T-helper 1 cell treated with Interleukin-12 subunit alpha and Interleukin-12 subunit beta and Interleukin-4 antibody, amounts not matched to agents 30 μg/mL and 1 μg/mL, for 36 hours (primary cell): Measurements from ENCODE around the gene HOMER2.
"Not testable (repeated sequence)": the region's sequence is repeated elsewhere in the genome, so short reads cannot be mapped to it uniquely, and the experiment has no call there.

Source experiments
- H3K27ac Mint-ChIP-seq: one replicate; pipeline ENCODE4 v1.8.0; 2021; ENCODE audit warnings: mild to moderate bottlenecking, mixed read lengths
- H3K27me3 Mint-ChIP-seq: one replicate; pipeline ENCODE4 v1.8.0; 2021; ENCODE audit warnings: low read depth, mixed read lengths
- H3K36me3 Mint-ChIP-seq: one replicate; pipeline ENCODE4 v1.8.0; 2021; ENCODE audit warnings: low read depth, mixed read lengths
- H3K4me1 Mint-ChIP-seq: one replicate; pipeline ENCODE4 v1.8.0; 2021; ENCODE audit warnings: low read depth, mixed read lengths
- H3K4me3 Mint-ChIP-seq: one replicate; pipeline ENCODE4 v1.8.0; 2021; ENCODE audit warnings: mild to moderate bottlenecking, moderate library complexity, mixed read lengths
- H3K9me3 Mint-ChIP-seq: one replicate; pipeline ENCODE4 v1.8.0; 2021; ENCODE audit warnings: mixed read lengths

Gene HOMER2

DNA sequence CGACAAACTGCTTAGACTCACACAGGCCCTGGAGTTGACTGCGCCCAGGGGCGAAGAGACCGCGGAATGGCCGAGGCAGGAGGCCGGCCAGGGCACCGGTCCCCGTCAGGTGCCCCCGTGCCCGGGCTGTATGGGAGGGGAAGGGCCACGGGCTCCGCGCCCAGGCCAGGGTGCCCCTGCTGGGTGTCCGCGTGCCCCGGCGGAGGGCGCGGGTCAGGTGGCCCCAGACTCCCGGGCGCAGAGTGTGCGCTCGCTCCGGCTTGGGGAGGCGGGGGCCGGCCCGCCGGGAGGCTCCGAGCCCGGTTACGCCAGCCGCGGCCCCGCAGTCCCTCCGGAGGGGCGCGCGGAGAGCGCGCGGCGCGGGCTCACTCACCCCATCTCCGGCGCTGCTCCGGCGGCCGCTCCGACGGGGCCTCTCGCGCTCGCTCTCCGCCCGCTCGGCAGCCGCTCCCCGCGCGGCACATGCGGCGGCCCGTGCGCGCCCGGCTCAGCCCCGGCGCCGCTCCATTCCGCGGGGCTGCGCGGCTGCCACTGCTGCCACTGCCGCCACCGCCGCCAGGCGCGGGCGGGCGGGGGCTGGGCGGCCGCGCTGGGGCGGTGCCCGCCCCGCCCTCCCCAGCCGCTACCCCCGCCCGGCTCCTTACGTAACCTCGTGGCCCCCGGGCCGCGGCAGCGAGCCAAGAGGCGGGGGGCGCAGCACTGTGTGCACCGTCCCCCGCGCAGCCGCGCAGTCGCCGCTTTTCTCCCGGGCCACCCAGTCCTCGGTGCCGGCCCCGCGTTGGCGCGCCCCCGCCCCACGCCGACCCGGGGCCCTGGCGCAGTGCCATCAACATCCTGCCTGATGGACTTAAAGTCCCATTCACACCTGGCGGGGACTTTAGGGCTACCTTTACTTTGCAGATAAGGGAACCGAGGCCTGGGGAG lies at the start of gene HOMER2:
HOMER2 (minus strand) TSS at position 563 of the 924 bp plus-strand sequence; CDS start at position 378, 185 bp downstream.
- Mint-ChIP-seq H3K27me3 (peaks cover 22% of the 10 kb centered on the region), H3K4me1 (peaks cover 8% of the 10 kb centered on the region), H3K9me3 (no peaks in the 10 kb centered on the region), H3K36me3 (no peaks in the 10 kb centered on the region), H3K4me3 (peak within 1 kb of the TSS; percentile 75), H3K27ac (no peak within 1 kb of the TSS)

DNA sequence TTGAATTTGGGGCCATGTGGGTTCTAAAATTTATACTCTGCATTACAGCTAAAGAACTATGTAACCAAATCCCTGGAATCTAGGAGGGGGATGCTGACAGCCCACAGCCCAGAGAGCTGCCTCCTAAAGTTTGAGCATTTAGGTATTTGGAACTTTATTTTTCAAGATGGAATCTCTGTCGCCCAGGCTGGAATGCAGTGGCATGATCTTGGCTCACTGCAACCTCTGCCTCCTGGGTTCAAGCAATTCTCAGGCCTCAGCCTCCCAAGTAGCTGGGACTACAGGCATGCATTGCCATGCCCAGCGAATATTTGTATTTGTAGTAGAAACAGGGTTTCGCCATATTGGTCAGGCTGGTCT lies 48.1 kb upstream of the HOMER2 start:
- H3K27me3 Mint-ChIP-seq, H3K36me3 Mint-ChIP-seq, H3K4me1 Mint-ChIP-seq, H3K9me3 Mint-ChIP-seq, H3K27ac Mint-ChIP-seq, H3K4me3 Mint-ChIP-seq: not testable (repeated sequence)

DNA sequence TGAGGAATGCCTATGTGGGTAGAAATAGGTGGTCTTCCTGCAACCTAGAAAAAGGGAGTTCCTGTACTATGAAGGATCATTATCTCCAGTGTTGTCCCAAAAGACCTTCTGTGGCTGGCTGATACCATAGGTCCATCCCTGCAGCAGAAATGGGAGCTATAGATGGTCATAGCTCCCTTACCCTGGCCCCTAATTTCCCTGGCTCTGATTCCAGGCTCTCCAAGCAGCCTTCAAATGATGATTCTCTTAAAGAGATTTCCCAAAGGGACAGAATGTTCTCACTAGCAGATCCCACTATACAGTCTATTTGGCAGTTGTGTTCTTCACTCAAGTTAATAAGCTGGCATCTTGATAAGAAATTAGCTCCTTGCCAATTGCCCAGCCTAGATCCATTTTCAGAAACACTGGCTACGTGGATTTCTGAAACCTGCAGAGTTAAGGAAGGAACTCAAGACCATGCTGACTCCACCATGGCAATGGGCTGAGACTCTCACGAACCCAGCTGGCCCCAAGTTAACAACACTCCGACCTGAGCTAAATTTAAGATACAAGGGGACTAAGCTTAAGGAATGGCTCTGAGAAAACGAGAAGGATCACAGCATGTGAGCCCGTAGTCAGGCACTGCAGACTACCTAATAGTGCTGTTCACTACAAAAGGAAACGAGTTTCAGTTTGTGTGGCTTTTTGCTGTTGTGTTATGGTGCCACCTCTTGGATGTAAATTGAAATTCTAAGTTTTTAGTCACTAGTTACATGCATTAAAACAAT lies 47.6 kb upstream of the HOMER2 start:
- peak overlapping the region; percentile 53 for H3K27ac Mint-ChIP-seq
- H3K27me3 Mint-ChIP-seq, result no peaks in the 10 kb centered on the region
- peak overlapping the region; percentile 73 for H3K4me3 Mint-ChIP-seq
- peaks cover 5% of the 10 kb centered on the region for H3K36me3 Mint-ChIP-seq
- peaks cover 8% of the 10 kb centered on the region for H3K4me1 Mint-ChIP-seq
- H3K9me3 Mint-ChIP-seq, result no peaks in the 10 kb centered on the region

DNA sequence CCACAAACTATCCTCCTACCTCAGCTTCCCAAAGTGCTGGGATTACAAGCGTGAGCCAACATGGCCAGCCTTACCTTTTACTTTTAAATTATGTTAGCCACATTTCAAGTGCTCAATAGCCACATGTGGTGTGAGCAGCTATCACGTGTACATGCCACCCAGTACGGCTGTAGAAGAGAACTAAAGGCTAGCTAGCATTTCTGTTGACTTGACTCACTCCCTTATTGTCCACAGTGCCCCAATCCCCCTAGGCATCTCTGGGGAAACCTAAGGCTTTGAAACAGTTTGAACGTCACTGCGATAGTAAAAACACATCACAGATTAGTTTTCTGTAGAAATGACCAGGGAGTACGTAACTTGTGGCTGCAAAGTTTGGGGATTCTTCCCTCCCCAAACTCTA lies 46.9 kb upstream of the HOMER2 start:
- no peak overlapping the region for H3K4me3 Mint-ChIP-seq
- no peak overlapping the region for H3K27ac Mint-ChIP-seq
- H3K9me3 Mint-ChIP-seq, result no peaks in the 10 kb centered on the region
- no peaks in the 10 kb centered on the region for H3K27me3 Mint-ChIP-seq
- H3K36me3 Mint-ChIP-seq, result peaks cover 2% of the 10 kb centered on the region
- peaks cover 8% of the 10 kb centered on the region for H3K4me1 Mint-ChIP-seq

DNA sequence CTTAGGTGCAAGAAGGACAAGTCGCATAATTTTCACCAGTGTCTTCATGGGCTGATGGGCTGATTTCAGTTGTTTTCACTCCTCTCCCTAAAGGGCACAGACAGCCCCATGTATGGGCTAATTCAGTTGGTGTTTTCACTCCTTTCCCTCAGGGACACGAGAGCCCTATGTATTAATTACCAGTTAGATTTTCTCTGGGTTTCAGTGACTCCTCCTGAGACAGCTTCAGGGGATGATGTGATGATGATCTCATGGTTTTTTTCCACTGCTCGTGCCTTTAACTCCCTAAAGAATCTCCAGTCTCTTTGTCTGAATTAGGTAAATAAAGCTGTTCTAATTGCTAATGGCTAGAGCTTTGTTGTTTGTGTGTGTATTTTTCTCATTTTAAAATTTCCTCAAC lies 43.4 kb upstream of the HOMER2 start:
- Mint-ChIP-seq H3K27me3 (no peaks in the 10 kb centered on the region), H3K36me3 (peaks cover 8% of the 10 kb centered on the region), H3K4me3 (no peak overlapping the region), H3K27ac (no peak overlapping the region), H3K9me3 (no peaks in the 10 kb centered on the region), H3K4me1 (peaks cover 10% of the 10 kb centered on the region)

DNA sequence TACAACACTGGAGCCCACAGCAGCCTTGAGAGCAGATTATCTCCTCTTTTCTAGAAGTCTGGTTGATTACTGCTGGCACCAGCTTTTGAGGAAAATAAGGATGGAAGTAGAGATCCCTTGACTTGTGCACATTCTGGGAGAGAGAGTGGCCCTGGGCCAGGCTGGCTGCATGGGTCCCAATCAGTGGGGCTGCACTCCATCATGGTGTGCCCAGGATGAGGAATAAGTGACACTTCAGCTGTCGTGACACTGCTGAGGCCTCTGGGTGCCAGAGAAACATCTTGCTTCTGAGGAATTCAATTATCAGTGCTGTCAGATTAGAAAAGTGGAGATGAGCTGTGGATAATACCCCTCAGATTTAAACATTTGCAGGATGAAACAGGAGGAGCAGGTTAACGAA lies 42.6 kb upstream of the HOMER2 start:
- Mint-ChIP-seq H3K36me3 (peaks cover 12% of the 10 kb centered on the region), H3K9me3 (no peaks in the 10 kb centered on the region), H3K4me3 (no peak overlapping the region), H3K4me1 (peaks cover 4% of the 10 kb centered on the region), H3K27me3 (no peaks in the 10 kb centered on the region), H3K27ac (no peak overlapping the region)

DNA sequence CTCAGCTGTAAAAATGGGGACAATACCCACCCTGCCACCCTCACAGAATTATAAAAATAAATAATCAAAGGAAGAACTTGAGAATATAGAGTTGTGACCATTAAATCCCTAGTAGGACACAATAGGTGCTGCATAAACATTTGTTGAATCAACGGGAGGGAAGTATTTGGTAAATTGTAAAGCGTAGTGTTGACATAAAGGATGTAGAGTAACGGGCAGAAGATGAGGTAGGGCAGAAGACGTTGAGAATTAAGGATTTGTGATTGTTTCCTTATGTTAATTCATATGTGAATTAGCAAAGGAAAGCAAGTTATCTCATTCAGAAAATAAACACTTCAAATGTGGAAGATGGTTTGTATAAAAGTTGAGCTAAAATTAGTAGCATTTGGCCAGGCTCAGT lies 40.6 kb upstream of the HOMER2 start:
- no peaks in the 10 kb centered on the region for H3K9me3 Mint-ChIP-seq
- peaks cover 23% of the 10 kb centered on the region for H3K36me3 Mint-ChIP-seq
- no peak overlapping the region for H3K4me3 Mint-ChIP-seq
- no peak overlapping the region for H3K27ac Mint-ChIP-seq
- H3K27me3 Mint-ChIP-seq, result no peaks in the 10 kb centered on the region
- H3K4me1 Mint-ChIP-seq, result peaks cover 7% of the 10 kb centered on the region

DNA sequence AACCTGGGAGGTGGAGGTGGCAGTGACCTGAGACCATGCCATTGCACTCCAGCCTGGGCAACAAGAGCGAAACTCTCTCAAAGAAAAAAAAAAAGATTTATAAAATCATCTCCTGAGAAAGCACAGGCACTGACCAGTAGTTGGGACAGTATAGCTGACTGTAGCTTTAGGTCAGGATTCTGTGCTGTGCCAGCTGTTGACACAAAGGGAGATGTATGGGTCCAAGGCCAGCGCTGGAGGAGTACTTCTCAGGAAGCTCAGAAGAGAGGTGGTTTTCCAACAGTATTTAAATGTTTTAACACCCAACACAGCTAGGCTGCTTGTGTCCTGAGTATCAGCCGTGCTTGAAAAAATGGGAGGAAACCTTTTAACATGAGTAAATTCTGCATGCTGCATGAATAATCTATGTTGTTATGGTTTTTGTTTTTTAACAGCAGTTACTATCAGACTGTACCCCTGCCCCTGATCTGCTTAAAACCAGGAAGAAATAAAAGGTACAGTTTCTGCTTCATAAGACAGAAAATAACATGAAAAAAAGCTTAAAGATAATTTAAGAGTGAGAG lies 40.0 kb upstream of the HOMER2 start:
- Mint-ChIP-seq H3K4me1 (peaks cover 7% of the 10 kb centered on the region), H3K9me3 (no peaks in the 10 kb centered on the region), H3K36me3 (peaks cover 23% of the 10 kb centered on the region), H3K27me3 (no peaks in the 10 kb centered on the region), H3K4me3 (no peak overlapping the region), H3K27ac (no peak overlapping the region)

DNA sequence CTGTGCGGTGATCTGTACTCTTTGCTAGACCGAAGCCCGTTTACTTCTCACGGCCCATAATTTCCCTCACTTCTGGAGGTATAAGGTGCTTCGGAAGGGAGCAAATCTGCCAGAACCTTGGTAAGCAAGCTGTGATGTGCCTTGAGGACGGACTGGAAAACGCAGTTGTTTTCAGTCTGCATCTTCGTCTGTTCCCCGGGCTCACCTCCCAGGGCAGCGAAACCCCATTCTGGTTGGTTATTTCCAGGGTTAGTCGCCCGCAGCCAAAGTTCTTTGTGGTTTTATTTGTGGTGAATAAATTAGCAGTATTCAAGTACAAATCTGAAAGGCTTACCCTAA lies 33.9 kb upstream of the HOMER2 start:
- no peaks in the 10 kb centered on the region for H3K9me3 Mint-ChIP-seq
- no peaks in the 10 kb centered on the region for H3K27me3 Mint-ChIP-seq
- peaks cover 27% of the 10 kb centered on the region for H3K36me3 Mint-ChIP-seq
- peaks cover 27% of the 10 kb centered on the region for H3K4me1 Mint-ChIP-seq
- H3K4me3 Mint-ChIP-seq, result peak overlapping the region; percentile 87
- H3K27ac Mint-ChIP-seq, result peak overlapping the region; percentile 93

DNA sequence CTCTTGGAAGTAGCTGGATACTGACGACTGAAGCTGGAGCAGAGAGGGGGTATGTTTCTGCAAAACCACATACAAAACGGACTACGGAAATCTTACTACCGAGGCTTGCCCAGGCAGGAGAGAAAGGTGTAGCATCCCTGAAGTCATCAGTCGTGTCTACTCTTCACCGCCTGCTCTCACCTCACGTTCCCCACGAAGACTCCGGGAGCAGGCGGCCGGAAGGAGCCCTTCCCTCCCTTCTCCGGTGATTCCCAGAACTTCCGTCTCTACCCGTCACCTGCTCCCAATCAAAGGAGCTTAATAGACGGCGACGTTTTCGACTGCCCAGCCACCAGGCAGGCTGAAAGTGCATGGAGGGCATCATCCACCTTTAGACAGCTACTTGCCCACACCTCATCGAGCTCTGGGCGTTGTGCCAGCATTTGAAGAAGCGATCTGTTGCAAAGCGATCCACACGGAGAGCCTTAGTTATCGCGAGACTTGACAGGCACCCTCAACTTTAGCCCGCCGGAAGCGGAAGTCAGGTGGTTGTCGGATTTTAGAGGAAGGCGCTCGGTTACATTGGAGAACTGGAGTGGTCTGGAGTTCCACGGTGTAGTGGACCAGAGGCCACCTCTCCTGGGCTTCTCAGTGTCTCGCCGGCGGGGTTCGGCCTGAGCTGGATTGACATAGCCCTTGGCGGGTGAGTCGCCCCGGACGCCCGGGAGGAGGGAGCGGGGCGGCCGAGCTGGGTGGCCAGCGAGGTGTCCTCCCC lies 33.3 kb upstream of the HOMER2 start, which contains the start of gene RAMAC:
RAMAC (plus strand) TSS at position 523 of the 754 bp plus-strand sequence. CDS start 2,809 bp downstream, outside the sequence.
- Mint-ChIP-seq H3K27ac (peak within 1 kb of the TSS; percentile 93), H3K9me3 (no peaks in the 10 kb centered on the region), H3K4me1 (peaks cover 27% of the 10 kb centered on the region), H3K27me3 (no peaks in the 10 kb centered on the region), H3K36me3 (peaks cover 24% of the 10 kb centered on the region), H3K4me3 (peak within 1 kb of the TSS; percentile 87)

DNA sequence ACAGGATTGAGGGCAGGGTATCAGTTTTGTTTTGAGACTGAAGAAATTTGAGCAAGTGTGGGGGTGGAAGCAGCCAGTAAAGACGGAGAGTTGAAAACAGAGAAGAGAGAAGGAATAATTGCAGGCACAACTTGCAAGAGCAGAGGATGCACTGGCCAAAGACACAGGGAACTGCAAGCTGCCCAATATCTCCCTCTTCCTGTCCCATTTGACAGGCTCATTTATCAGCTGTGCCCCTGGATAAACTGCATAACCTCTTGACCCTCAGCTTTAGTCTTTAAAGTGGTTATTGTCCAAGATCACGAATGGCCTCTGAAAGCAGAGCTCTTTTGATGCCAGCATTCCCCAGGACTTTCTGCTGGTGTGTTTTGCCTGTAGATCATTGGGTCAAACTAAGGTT lies 28.5 kb upstream of the HOMER2 start:
- Mint-ChIP-seq H3K27me3 (no peaks in the 10 kb centered on the region), H3K4me3 (no peak overlapping the region), H3K4me1 (peaks cover 13% of the 10 kb centered on the region), H3K9me3 (no peaks in the 10 kb centered on the region), H3K27ac (no peak overlapping the region), H3K36me3 (peaks cover 5% of the 10 kb centered on the region)

DNA sequence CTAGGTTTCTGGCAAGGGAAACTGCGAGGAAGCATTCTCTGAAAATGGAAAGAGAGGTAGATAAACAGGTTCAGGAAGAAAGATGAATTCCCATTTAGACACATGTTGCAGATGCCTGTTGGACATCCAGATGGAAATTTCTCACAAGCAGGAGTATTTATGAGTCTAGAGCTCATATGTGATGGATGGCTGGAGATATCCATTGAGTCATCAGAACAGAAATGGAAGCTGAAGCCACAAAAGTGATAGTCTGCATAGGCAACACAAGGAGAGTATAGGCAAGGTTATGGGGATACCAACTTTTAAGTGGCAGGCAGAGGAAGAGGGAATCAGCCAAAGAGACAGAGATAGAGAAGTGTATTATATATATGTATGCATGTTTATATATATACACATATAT lies 27.2 kb upstream of the HOMER2 start:
- Mint-ChIP-seq H3K36me3 (peaks cover 3% of the 10 kb centered on the region), H3K27me3 (peaks cover 4% of the 10 kb centered on the region), H3K4me1 (peaks cover 5% of the 10 kb centered on the region), H3K27ac (no peak overlapping the region), H3K9me3 (no peaks in the 10 kb centered on the region), H3K4me3 (no peak overlapping the region)

DNA sequence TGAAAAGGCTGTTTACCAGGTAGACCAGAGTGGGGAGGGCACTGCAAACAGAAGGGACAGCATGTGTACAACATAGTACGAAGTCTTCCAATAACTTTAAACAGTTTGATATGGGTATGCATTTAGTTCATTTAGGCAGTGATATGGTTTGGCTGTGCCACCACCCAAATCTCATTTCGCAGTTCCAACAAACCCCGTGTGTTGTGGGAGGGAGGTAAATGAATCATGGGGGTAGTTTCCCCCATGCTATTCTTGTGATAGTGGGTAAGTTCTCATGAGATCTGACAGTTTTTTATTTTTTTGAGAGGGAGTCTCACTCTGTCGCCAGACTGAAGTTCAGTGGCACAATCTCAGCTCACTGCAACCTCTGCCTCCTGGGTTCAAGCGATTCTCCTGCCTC lies 25.9 kb upstream of the HOMER2 start:
- H3K4me1 Mint-ChIP-seq, result peaks cover 4% of the 10 kb centered on the region
- H3K9me3 Mint-ChIP-seq, result no peaks in the 10 kb centered on the region
- H3K27ac Mint-ChIP-seq, result no peak overlapping the region

DNA sequence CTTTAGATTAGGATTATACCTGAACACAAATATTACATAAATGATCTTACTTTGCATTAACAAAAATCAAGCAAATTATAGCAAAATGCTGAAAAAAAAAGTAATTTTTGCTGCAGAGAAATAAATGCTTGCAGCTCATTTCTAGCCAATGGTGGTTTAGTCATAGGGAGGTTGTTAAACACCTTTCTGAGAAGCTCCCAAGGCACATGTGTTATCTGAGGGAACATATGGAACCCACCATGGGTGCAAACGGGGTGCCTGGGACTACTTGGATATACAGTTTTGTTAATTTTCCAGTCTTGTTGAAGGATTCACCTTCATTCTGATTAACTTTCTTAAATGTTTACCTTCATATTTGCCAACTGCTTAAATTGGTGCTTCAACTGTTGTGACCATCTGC lies 24.6 kb upstream of the HOMER2 start:
- Mint-ChIP-seq H3K4me1 (peaks cover 4% of the 10 kb centered on the region), H3K9me3 (no peaks in the 10 kb centered on the region), H3K36me3 (peaks cover 3% of the 10 kb centered on the region), H3K4me3 (no peak overlapping the region), H3K27ac (no peak overlapping the region), H3K27me3 (peaks cover 12% of the 10 kb centered on the region)

More for the DNA sequence above, 25.9 kb upstream of the HOMER2 start:
- no peak overlapping the region for H3K4me3 Mint-ChIP-seq
- H3K27me3 Mint-ChIP-seq, result peaks cover 4% of the 10 kb centered on the region
- H3K36me3 Mint-ChIP-seq, result peaks cover 3% of the 10 kb centered on the region
